NCI-H2107 treated with DMSO at 0.1 percent for 48 hours (cell line): ENCODE measurements around the gene TEAD3.

ENCODE experiments used
- DNase-seq: peaks from one replicate; lab custom pipeline; 2025; ENCODE audit not compliant: unreplicated experiment; lab: John Stamatoyannopoulos, UW

The TEAD3 gene

DNA sequence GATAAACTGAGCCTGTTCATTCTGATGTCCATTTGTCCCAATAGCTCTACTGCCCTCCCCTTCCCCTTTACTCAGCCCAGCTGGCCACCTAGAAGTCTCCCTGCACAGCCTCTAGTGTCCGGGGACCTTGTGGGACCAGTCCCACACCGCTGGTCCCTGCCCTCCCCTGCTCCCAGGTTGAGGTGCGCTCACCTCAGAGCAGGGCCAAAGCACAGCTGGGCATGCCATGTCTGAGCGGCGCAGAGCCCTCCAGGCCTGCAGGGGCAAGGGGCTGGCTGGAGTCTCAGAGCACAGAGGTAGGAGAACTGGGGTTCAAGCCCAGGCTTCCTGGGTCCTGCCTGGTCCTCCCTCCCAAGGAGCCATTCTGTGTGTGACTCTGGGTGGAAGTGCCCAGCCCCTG is 69.4 kb downstream of the TEAD3 start:
- no peak for DNase-seq

DNA sequence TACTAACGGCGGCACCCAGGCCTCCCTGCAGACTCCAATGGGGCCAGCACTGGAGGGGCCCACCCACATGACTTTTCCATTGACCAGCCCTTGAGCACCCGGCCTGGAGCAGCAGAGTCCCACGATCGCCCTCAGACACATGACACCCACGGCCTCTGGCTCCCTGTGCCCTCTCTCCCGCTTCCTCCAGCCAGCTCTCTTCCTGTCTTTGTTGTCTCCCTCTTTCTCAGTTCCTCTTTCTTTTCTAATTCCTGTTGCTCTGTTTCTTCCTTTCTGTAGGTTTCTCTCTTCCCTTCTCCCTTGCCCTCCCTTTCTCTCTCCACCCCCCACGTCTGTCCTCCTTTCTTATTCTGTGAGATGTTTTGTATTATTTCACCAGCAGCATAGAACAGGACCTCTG is 70.8 kb downstream of the TEAD3 start:
- DNase-seq: no peak

DNA sequence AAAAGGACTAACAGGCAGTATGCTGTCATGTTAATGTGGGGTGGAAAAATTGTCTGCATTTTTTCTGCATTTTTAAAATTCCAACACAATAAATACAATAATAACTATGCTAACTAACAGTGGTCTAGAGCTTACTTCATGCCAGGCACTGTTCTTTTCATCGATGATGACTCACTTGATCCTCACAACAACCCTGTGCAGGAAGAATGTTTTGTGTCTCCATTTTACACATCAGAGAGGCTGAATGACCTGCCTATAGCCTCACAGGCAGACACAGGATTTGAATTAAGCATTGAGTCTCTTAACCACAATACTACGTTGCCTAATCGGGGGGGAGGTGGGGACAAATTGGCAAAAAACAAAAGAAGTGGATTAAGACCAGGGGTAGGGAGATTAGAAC is 71.6 kb downstream of the TEAD3 start:
- no peak for DNase-seq
